Panc1 (cell line): ENCODE measurements around the gene PPP1CA. TPM values are rescaled to one million over a fixed set of nuclear protein-coding genes. Genes with fewer than 3 reads are reported as not detected.

Experiments used
- ATAC-seq: fragments of 200-7000 bp; cut with Tn5 transposase; 2 replicates; pipeline ENCODE4 v1.9.1; 2020; ENCODE audit warnings: mild to moderate bottlenecking, moderate library complexity
- BruUV-seq: library from RNA; stranded (reverse); fragments of 400-500 nt; replicated peaks from 2 replicates; lab custom pipeline; 2021; lab: Mats Ljungman, UMichigan
- CTCF ChIA-PET: fragments of 300-600 bp; sonication (Branson Sonifier 250); formaldehyde crosslinking; loops from one replicate; lab custom pipeline; 2022; ENCODE audit warnings: antibody characterized with exemption; lab: Charles Lee
- POLR2A ChIA-PET: fragments of 300-600 bp; sonication (Branson Sonifier 250); formaldehyde crosslinking; loops from one replicate; lab custom pipeline; 2022; ENCODE audit warnings: antibody characterized with exemption; lab: Charles Lee
- DNase-seq: peaks from one replicate; pipeline ENCODE4 v3.0.0-alpha.2; 2010; ENCODE audit warnings: low read depth, low spot score
- H3K27ac ChIP-seq: 2 replicates; pipeline ENCODE4 v1.5.1; 2011; ENCODE audit warnings: mild to moderate bottlenecking, low read length, inconsistent platforms
- H3K27me3 ChIP-seq: fragments of 200-500 bp; sonication (Bioruptor generic); 2 replicates; pipeline ENCODE4 v1.6.0; 2014; ENCODE audit warnings: low read length, inconsistent platforms; ENCODE audit not compliant: control insufficient read depth, insufficient read depth
- H3K36me3 ChIP-seq: fragments of 200-500 bp; sonication (Bioruptor generic); 2 replicates; pipeline ENCODE4 v1.5.1; 2014; ENCODE audit warnings: inconsistent platforms, mild to moderate bottlenecking, low read length, moderate library complexity; ENCODE audit not compliant: control insufficient read depth, insufficient read depth
- H3K4me1 ChIP-seq: 2 replicates; pipeline ENCODE4 v1.5.1; 2011; ENCODE audit warnings: inconsistent platforms, mild to moderate bottlenecking, low read length, moderate library complexity; ENCODE audit not compliant: control insufficient read depth, insufficient read depth
- H3K4me3 ChIP-seq, 2 experiments: 2 replicates each; pipeline ENCODE4 v1.5.1; 2011 to 2012; ENCODE audit warnings: low read depth in 2 of 2, low read length in 2 of 2, mild to moderate bottlenecking in 2 of 2, inconsistent platforms in 1 of 2, moderate library complexity in 1 of 2
- H3K9me3 ChIP-seq: fragments of 200-500 bp; sonication (Bioruptor generic); 2 replicates; pipeline ENCODE4 v1.5.1; 2014; ENCODE audit warnings: low read depth, mild to moderate bottlenecking, inconsistent platforms, low read length, moderate library complexity; ENCODE audit not compliant: control insufficient read depth, insufficient read depth
- POLR2AphosphoS5 ChIP-seq: IDR thresholded peaks from 2 replicates; pipeline ENCODE4 v1.6.1; 2012; ENCODE audit warnings: mild to moderate bottlenecking, low read depth, low read length, moderate library complexity
- REST ChIP-seq, 2 experiments: IDR thresholded peaks; 2 replicates each; pipeline ENCODE4 v1.6.1; 2011 to 2012; ENCODE audit warnings: low read depth in 2 of 2, control low read depth in 1 of 2, low read length in 1 of 2, mild to moderate bottlenecking in 1 of 2, moderate library complexity in 1 of 2; ENCODE audit not compliant: insufficient read depth in 1 of 2
- SIN3A ChIP-seq: IDR thresholded peaks from 2 replicates; pipeline ENCODE4 v1.6.1; 2012; ENCODE audit warnings: low read depth, mild to moderate bottlenecking, low read length, moderate library complexity, borderline replicate concordance; ENCODE audit not compliant: insufficient read depth
- TCF7L2 ChIP-seq: IDR thresholded peaks from 2 replicates; pipeline ENCODE4 v1.6.1; 2011; ENCODE audit warnings: mild to moderate bottlenecking, low read depth, low read length, inconsistent platforms
- in situ Hi-C: cut with HindIII; loops from 2 replicates; pipeline ENCODE4 v1.10.0; 2016; ENCODE audit warnings: low sequenced_read_pairs, low pct_unique_long_range_greater_than_20kb
- intact Hi-C: fragments of 100-400 bp; cut with micrococcal nuclease; formaldehyde crosslinking; loops from one replicate; pipeline ENCODE4 v1.10.0; 2022; ENCODE audit not compliant: unreplicated experiment
- total RNA-seq: library from RNA; stranded (reverse); gene quantifications from one replicate; pipeline ENCODE4 v1.2.1, GENCODE V29; 2021; ENCODE audit not compliant: unreplicated experiment
- TF ChIP-seq, protein P1 (sequence below): fragments of 450-650 bp; IDR thresholded peaks from 2 replicates; pipeline ENCODE4 v1.5.1; 2017; ENCODE audit warnings: mild to moderate bottlenecking

Gene PPP1CA
- total RNA-seq, 1 experiment from 2014 or later, result 361 TPM

DNA sequence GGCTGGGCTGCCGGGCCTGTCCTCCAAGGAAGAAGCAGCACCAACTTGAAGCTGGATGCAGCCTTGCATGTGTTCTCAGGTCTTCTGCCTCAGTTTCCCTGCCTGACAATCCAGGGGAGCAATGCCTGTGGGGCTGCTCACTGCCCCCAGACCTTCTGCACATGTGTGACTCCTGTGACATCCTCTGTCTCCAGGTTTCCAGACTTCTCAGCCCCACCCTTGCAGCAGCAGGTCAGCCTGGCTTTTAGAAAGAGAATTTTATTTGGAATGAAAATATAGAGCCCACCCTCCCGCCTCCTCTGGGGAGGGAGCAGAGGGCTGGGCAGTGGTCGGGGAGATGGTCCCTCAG lies 36.1 kb upstream of the PPP1CA start:
- H3K4me3 ChIP-seq, result no peak overlapping the region
- no peaks in the 10 kb centered on the region for H3K27me3 ChIP-seq
- no peak for DNase-seq
- ATAC-seq, result no peak
- H3K27ac ChIP-seq, result peak overlapping the region; percentile 25; the same call in 1 of the 2 replicates
- peaks cover 78% of the 10 kb centered on the region for H3K4me1 ChIP-seq
- POLR2A ChIA-PET, result no interaction called here
- CTCF ChIA-PET, result interaction anchor here (0.5 to 0.6 kb wide), 3 partner anchors 31 to 69 kb away, joined by 3 to 5 read pairs (median 3); no protein-coding TSS in a partner anchor
- in situ Hi-C loops, result no loop called here
- TF ChIP-seq SIN3A (no peak), POLR2AphosphoS5 (no peak), TCF7L2 (no peak), REST (IDR thresholded peaks at IDR 0.05; ENCODE audit: insufficient read depth in 1 of 2, low read depth in 2 of 2, low read length in 1 of 2) (no peak)
- TF ChIP-seq, protein P1, sequence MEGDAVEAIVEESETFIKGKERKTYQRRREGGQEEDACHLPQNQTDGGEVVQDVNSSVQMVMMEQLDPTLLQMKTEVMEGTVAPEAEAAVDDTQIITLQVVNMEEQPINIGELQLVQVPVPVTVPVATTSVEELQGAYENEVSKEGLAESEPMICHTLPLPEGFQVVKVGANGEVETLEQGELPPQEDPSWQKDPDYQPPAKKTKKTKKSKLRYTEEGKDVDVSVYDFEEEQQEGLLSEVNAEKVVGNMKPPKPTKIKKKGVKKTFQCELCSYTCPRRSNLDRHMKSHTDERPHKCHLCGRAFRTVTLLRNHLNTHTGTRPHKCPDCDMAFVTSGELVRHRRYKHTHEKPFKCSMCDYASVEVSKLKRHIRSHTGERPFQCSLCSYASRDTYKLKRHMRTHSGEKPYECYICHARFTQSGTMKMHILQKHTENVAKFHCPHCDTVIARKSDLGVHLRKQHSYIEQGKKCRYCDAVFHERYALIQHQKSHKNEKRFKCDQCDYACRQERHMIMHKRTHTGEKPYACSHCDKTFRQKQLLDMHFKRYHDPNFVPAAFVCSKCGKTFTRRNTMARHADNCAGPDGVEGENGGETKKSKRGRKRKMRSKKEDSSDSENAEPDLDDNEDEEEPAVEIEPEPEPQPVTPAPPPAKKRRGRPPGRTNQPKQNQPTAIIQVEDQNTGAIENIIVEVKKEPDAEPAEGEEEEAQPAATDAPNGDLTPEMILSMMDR, result no peak
- BruUV-seq, result no TSS peak
- peaks cover 2% of the 10 kb centered on the region; the same call in 1 of the 2 replicates for H3K36me3 ChIP-seq
- H3K9me3 ChIP-seq, result no peaks in the 10 kb centered on the region
- intact Hi-C loops, result no loop called here

GRCh38 chr11:67437082-67437808 lies 35.6 kb upstream of the PPP1CA start, which contains the start of gene PTPRCAP:
Gene PTPRCAP (minus strand): TSS chr11:67437682. CDS start chr11:67437619, 63 bp downstream.
- Histone ChIP-seq H3K36me3 (peaks cover 2% of the 10 kb centered on the region; the same call in 1 of the 2 replicates), H3K9me3 (no peaks in the 10 kb centered on the region), H3K4me3 (no peak within 1 kb of the TSS), H3K27ac (peak within 1 kb of the TSS; percentile 40), H3K4me1 (peaks cover 75% of the 10 kb centered on the region), H3K27me3 (no peaks in the 10 kb centered on the region)
- POLR2A ChIA-PET, result interaction anchor here (0.6 kb wide), 1 partner anchor 29 kb away, joined by 3 read pairs; no protein-coding TSS in a partner anchor
- in situ Hi-C loops (no loop called here), intact Hi-C loops (no loop called here)
- ATAC-seq (no peak), DNase-seq (no peak)
- no TSS peak for BruUV-seq
- CTCF ChIA-PET, result interaction anchor here (0.5 to 0.8 kb wide), 4 partner anchors 31 to 69 kb away, joined by 3 to 5 read pairs (median 4); no protein-coding TSS in a partner anchor
- 0 out of 2 replicates have a peak, but pooled peaks have one; percentile 41 for TF ChIP-seq POLR2AphosphoS5
- no peak for TF ChIP-seq SIN3A
